ENCODE data around the gene CD40LG. TPM values are rescaled to one million over a fixed set of nuclear protein-coding genes. Genes with fewer than 3 reads are reported as not detected.

Gene CD40LG
- total and polyA plus RNA-seq, 8 donors: 0.18 to 0.76 (median 0.30) TPM; not detected in 5

DNA sequence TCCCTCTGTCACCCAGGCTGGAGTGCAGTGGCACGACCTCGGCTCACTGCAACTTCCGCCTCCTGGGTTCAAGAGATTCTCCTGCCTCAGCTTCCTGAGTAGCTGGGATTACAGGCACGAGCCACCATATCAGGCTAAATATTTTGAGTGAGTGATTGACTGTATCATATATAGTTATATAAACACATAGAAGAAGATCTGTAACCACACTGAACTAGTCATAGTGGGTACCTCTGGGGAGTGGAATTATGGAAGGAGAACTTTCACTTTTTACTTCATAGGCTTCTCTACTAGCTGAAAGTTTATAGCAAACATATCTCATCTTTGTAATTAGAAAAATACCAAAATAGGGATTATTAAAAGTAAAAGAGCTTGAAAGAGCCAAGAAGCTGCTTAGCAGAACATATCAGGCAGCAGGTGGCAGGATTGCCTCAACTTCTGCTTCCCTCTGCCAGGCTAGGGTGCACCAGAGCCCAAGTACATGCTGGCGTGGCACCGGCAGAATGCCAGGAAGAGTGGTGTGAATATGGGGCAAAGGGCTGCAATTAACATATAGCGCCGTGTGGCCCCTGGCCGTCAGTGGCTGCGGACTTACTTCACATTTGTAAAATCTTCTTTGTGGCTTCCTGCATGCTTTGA, 39.5 kb upstream of the CD40LG start:
- DNase-seq: peak; percentile 40 to 55
- H3K9me3 ChIP-seq: no peaks in the 10 kb centered on the region
- intact Hi-C loops (cut with DNase I; ENCODE audit: low total_unique reads): no loop called here
- no peak overlapping the region for H3K27ac ChIP-seq
- TF ChIP-seq POLR2AphosphoS5 (IDR thresholded peaks at IDR 0.05) (no peak), EP300 (IDR thresholded peaks at IDR 0.05) (no peak), POLR2A (IDR thresholded peaks at IDR 0.05) (no peak)
- TF ChIP-seq, protein P1, sequence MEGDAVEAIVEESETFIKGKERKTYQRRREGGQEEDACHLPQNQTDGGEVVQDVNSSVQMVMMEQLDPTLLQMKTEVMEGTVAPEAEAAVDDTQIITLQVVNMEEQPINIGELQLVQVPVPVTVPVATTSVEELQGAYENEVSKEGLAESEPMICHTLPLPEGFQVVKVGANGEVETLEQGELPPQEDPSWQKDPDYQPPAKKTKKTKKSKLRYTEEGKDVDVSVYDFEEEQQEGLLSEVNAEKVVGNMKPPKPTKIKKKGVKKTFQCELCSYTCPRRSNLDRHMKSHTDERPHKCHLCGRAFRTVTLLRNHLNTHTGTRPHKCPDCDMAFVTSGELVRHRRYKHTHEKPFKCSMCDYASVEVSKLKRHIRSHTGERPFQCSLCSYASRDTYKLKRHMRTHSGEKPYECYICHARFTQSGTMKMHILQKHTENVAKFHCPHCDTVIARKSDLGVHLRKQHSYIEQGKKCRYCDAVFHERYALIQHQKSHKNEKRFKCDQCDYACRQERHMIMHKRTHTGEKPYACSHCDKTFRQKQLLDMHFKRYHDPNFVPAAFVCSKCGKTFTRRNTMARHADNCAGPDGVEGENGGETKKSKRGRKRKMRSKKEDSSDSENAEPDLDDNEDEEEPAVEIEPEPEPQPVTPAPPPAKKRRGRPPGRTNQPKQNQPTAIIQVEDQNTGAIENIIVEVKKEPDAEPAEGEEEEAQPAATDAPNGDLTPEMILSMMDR (IDR thresholded peaks at IDR 0.05): no peak
- 32 to 54% (median 49%) methylated on average over 10 of the region's 10 CpGs for WGBS, 5 donors
- H3K4me1 ChIP-seq: no peaks in the 10 kb centered on the region
- H3K27me3 ChIP-seq: no peaks in the 10 kb centered on the region
- H3K4me3 ChIP-seq: no peak overlapping the region
- H3K36me3 ChIP-seq: no peaks in the 10 kb centered on the region

DNA sequence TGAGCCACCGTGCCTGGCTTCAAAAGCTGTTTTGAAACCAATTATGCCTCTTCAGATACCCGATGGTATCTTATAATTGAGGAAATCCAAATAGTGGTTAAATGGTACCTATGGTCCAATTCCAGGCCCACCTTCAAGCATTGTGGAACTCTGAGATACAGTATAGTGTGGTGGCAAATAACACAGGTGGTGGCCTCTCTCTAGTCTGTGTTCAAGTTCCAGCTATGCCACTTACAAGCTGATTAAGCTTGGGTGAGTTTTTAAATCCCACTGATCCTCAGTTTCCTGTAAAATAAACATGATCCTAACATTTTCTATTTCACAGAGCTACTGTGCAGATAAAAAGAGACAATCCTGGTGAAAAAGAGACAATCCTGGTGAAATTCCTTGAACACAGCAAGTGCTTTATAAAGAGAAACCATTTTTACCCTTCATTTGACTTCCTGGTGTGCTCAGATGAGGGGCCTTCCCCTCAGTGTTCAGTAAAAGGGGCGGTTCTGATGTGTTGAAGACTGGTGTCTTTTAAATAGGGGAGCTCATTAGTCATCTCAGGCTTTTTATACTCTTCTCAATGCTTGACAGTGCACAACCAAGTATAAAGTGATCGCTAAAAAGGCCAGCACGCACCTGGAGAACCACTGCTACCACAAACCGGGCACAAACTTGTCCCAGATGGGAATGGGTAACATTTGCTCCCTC, 30.8 kb upstream of the CD40LG start:
- H3K36me3 ChIP-seq: no peaks in the 10 kb centered on the region
- DNase-seq: no peak
- intact Hi-C loops (cut with DNase I; ENCODE audit: low total_unique reads): no loop called here
- no peaks in the 10 kb centered on the region for H3K27me3 ChIP-seq
- no peaks in the 10 kb centered on the region for H3K4me1 ChIP-seq
- 68 to 83% (median 76%) methylated on average over 5 to 6 of the region's 6 CpGs for WGBS, 5 donors
- no peak overlapping the region for H3K4me3 ChIP-seq
- no peak overlapping the region for H3K27ac ChIP-seq
- TF ChIP-seq POLR2A (IDR thresholded peaks at IDR 0.05): no peak
- TF ChIP-seq, protein P1 (IDR thresholded peaks at IDR 0.05): no peak
- no peak for TF ChIP-seq POLR2AphosphoS5 (IDR thresholded peaks at IDR 0.05)
- H3K9me3 ChIP-seq: no peaks in the 10 kb centered on the region

DNA sequence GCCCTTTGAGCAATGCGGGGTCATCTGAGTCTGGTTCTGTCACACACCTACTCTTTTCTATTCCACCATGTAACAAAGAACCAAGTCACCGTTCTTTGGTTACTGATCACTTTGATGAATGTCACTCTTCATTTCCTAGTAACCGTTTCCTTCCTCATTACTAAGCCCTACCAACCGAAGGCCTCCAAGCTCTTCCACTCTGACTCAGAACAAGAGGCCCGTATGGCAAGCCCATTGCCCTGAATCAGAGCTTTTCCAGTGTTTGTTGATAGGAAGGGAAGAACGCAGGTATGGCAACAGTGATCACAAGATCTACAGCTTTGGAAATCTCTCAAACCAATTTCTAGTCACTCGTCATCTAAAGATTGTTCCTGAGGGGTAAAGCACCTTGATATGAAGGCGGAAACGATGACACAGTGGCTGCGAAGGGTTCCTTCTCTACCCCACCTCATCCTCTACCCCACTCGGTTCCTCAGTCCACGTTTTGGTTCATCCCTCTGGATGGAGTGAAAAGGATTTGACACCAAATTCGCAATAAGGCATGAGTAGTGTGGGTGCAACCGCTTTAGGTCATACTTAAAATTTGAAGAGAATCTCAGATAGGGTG, 28.0 kb upstream of the CD40LG start:
- Histone ChIP-seq H3K36me3 (no peaks in the 10 kb centered on the region), H3K27ac (no peak overlapping the region), H3K4me3 (no peak overlapping the region), H3K27me3 (no peaks in the 10 kb centered on the region), H3K9me3 (peaks cover 0 to 3% (median 0%) of the 10 kb centered on the region in 4 donors), H3K4me1 (no peaks in the 10 kb centered on the region)
- 68 to 87% (median 78%) methylated on average over 14 of the region's 14 CpGs for WGBS, 5 donors
- no peak for DNase-seq
- intact Hi-C loops (cut with DNase I; ENCODE audit: low total_unique reads): no loop called here
- TF ChIP-seq, protein P1 (IDR thresholded peaks at IDR 0.05): no peak
- TF ChIP-seq EP300 (IDR thresholded peaks at IDR 0.05) (no peak), POLR2AphosphoS5 (IDR thresholded peaks at IDR 0.05) (no peak), POLR2A (IDR thresholded peaks at IDR 0.05) (no peak)

GRCh38 chrX:136620780-136621179, 27.2 kb upstream of the CD40LG start:
- TF ChIP-seq POLR2AphosphoS5 (IDR thresholded peaks at IDR 0.05): no peak
- no peak for TF ChIP-seq POLR2A (IDR thresholded peaks at IDR 0.05)
- TF ChIP-seq, protein P1 (IDR thresholded peaks at IDR 0.05): no peak
- no peak for TF ChIP-seq EP300 (IDR thresholded peaks at IDR 0.05)

More at GRCh38 chrX:136620780-136621179, 27.2 kb upstream of the CD40LG start:
- intact Hi-C loops (cut with DNase I; ENCODE audit: low total_unique reads): no loop called here
- H3K36me3 ChIP-seq: no peaks in the 10 kb centered on the region
- no peaks in the 10 kb centered on the region for H3K4me1 ChIP-seq
- no peak overlapping the region for H3K4me3 ChIP-seq
- no peaks in the 10 kb centered on the region for H3K27me3 ChIP-seq
- no peak for DNase-seq
- H3K27ac ChIP-seq: no peak overlapping the region
- H3K9me3 ChIP-seq: peaks cover 0 to 7% (median 0%) of the 10 kb centered on the region in 4 donors
